ENCODE data around the gene VCAN.

- no peak for TF ChIP-seq CTCF (IDR thresholded peaks at IDR 0.05)
- TF ChIP-seq EP300 (IDR thresholded peaks at IDR 0.05), result no peak
- TF ChIP-seq POLR2A (IDR thresholded peaks at IDR 0.05; ENCODE audit: low read depth), result no peak
These were observed 15.6 kb downstream of the VCAN start for GRCh38 chr5:83487155-83487554.
